B cell (primary cell): ENCODE results near the gene MRPL10. TPM values are rescaled to one million over a fixed set of nuclear protein-coding genes. Genes with fewer than 3 reads are reported as not detected.

Source experiments
- ATAC-seq: fragments of 200-7000 bp; cut with Tn5 transposase; one replicate; pipeline ENCODE4 v1.10.0; 2021; ENCODE audit warnings: low read depth, mild to moderate bottlenecking, moderate number of reproducible peaks, moderate library complexity
- CTCF ChIA-PET: fragments of 350-600 bp; sonication (Branson Sonifier 250); formaldehyde crosslinking; loops from one replicate; lab custom pipeline; 2021; ENCODE audit warnings: antibody characterized with exemption, inconsistent platforms; lab: Charles Lee
- POLR2A ChIA-PET: fragments of 350-600 bp; sonication (Branson Sonifier 250); formaldehyde crosslinking; loops from one replicate; lab custom pipeline; 2021; ENCODE audit warnings: antibody characterized with exemption; lab: Charles Lee
- DNase-seq: peaks from one replicate; pipeline ENCODE4 v3.0.0; 2013
- H2AFZ ChIP-seq: 2 replicates; pipeline ENCODE4 v1.6.1; 2012; ENCODE audit warnings: mild to moderate bottlenecking, low read depth, low read length; ENCODE audit not compliant: insufficient read depth, poor library complexity, severe bottlenecking
- H3K27ac ChIP-seq, 2 donors: 1 replicate in 1 of 2; 2 replicates in 1 of 2; pipeline ENCODE4 v1.5.1; 2012 to 2013; ENCODE audit warnings: low read length in 2 of 2, mild to moderate bottlenecking in 2 of 2, moderate library complexity in 1 of 2
- H3K27me3 ChIP-seq, 4 experiments: fragments of 200-600 bp in 1 of 4; sonication (generic) in 1 of 4; replicated peaks in 1 of 4; 1 replicate in 2 of 4; 2 replicates in 2 of 4; pipeline versions ENCODE4 v1.6.1 to v1.7.0; 2013 to 2016; ENCODE audit warnings: low read length in 3 of 4, mild to moderate bottlenecking in 2 of 4, mixed read lengths in 1 of 4, moderate library complexity in 1 of 4; ENCODE audit not compliant: insufficient read depth in 4 of 4, control insufficient read depth in 3 of 4; ENCODE audit errors: control extremely low read depth in 1 of 4
- H3K36me3 ChIP-seq, 2 experiments: replicated peaks in 1 of 2; 1 replicate in 1 of 2; 2 replicates in 1 of 2; pipeline versions ENCODE4 v1.6.1 to v1.7.1; 2013; ENCODE audit warnings: low read length in 1 of 2; ENCODE audit not compliant: insufficient read depth in 2 of 2, control insufficient read depth in 1 of 2; ENCODE audit errors: control extremely low read depth in 1 of 2, extremely low read depth in 1 of 2
- H3K4me1 ChIP-seq, 2 donors: fragments of 200-600 bp in 1 of 2; sonication (generic) in 1 of 2; 1 replicate in 1 of 2; 2 replicates in 1 of 2; pipeline versions ENCODE4 v1.5.1 to v1.6.1; 2013 to 2017; ENCODE audit warnings: low read length in 2 of 2; ENCODE audit not compliant: control insufficient read depth in 2 of 2, insufficient read depth in 2 of 2
- H3K4me2 ChIP-seq: replicated peaks from 2 replicates; pipeline ENCODE3; 2012; ENCODE audit warnings: mild to moderate bottlenecking, low read depth, low read length; ENCODE audit not compliant: poor library complexity, severe bottlenecking
- H3K4me3 ChIP-seq, 5 experiments: fragments of 200-600 bp in 1 of 5; sonication (generic) in 1 of 5; 1 replicate in 3 of 5; 2 replicates in 2 of 5; pipeline versions ENCODE4 v1.5.1 to v1.7.0; 2011 to 2016; ENCODE audit warnings: low read length in 4 of 5, mild to moderate bottlenecking in 4 of 5, low read depth in 2 of 5, control low read depth in 1 of 5, moderate library complexity in 1 of 5; ENCODE audit not compliant: insufficient read depth in 1 of 5; ENCODE audit errors: control extremely low read depth in 1 of 5, extremely low read depth in 1 of 5
- H3K79me2 ChIP-seq: fragments of 200-600 bp; sonication (generic); one replicate; pipeline ENCODE4 v1.6.0; 2016; ENCODE audit warnings: low read length; ENCODE audit not compliant: control insufficient read depth, insufficient read depth
- H3K9ac ChIP-seq: fragments of 200-600 bp; sonication (generic); 2 replicates; pipeline ENCODE4 v1.6.1; 2017; ENCODE audit warnings: mild to moderate bottlenecking, low read length, moderate library complexity
- H3K9me3 ChIP-seq, 3 donors: one replicate each; pipeline versions ENCODE4 v1.6.1 to v1.7.1; 2013; ENCODE audit warnings: low read length in 2 of 3; ENCODE audit not compliant: control insufficient read depth in 2 of 3, insufficient read depth in 1 of 3; ENCODE audit errors: control extremely low read depth in 1 of 3
- H4K20me1 ChIP-seq: 2 replicates; pipeline ENCODE4 v1.6.0; 2012; ENCODE audit warnings: mild to moderate bottlenecking, low read length; ENCODE audit not compliant: insufficient read depth, control insufficient read depth, poor library complexity, severe bottlenecking
- H3K27ac Mint-ChIP-seq: one replicate; pipeline ENCODE4 v1.8.0; 2021; ENCODE audit warnings: mixed read lengths
- H3K27me3 Mint-ChIP-seq: one replicate; pipeline ENCODE4 v1.8.0; 2021; ENCODE audit warnings: mixed read lengths
- H3K4me1 Mint-ChIP-seq: one replicate; pipeline ENCODE4 v1.8.0; 2021; ENCODE audit warnings: mixed read lengths
- H3K4me3 Mint-ChIP-seq: one replicate; pipeline ENCODE4 v1.8.0; 2021; ENCODE audit warnings: mixed read lengths
- H3K9me3 Mint-ChIP-seq: one replicate; pipeline ENCODE4 v1.8.0; 2022; ENCODE audit warnings: mixed read lengths; ENCODE audit not compliant: insufficient read depth
- CTCF ChIP-seq: fragments of 200-600 bp; IDR thresholded peaks from one replicate; pipeline ENCODE4 v1.8.0; 2022; ENCODE audit warnings: antibody characterized with exemption, mild to moderate bottlenecking
- EZH2 ChIP-seq: IDR thresholded peaks from 2 replicates; pipeline ENCODE4 v1.6.1; 2012; ENCODE audit warnings: borderline replicate concordance, low read depth, mild to moderate bottlenecking, moderate library complexity, low read length; ENCODE audit not compliant: insufficient read depth, poor library complexity, severe bottlenecking
- WGBS: methylation state at CpG from one replicate; pipeline ENCODE4 v1.1.5; 2013; ENCODE audit warnings: missing lambda C conversion rate; ENCODE audit not compliant: insufficient coverage; 5-methylcytosine and 5-hydroxymethylcytosine counted together
- intact Hi-C: fragments of 100-400 bp; cut with micrococcal nuclease; formaldehyde crosslinking; loops from one replicate; pipeline ENCODE4 v1.10.0; 2022
- polyA plus RNA-seq: library from polyadenylated mRNA; depleted of rRNA; stranded (reverse); fragments of >200 nt; gene quantifications from 2 replicates; pipeline ENCODE4 v1.2.3, GENCODE V29; 2012
- total RNA-seq, 2 donors: library from RNA; stranded (reverse); fragments of 120-200 nt in 1 of 2; gene quantifications; 1 replicate in 1 of 2; 2 replicates in 1 of 2; pipeline versions ENCODE4 v1.2.3 to v1.2.4, GENCODE V29; 2013 to 2022

The MRPL10 gene
- total and polyA plus RNA-seq, 2 donors (not counting 1 experiment from before 2014, with no cell fraction given), result 34.8 to 39.4 TPM

GRCh38 chr17:47821424-47822391, 9.6 kb downstream of the MRPL10 start, which contains the start of gene OSBPL7:
OSBPL7 (minus strand) TSS chr17:47821794; CDS start chr17:47820278, 1,516 bp downstream.
- H3K4me1 Mint-ChIP-seq, result peaks cover 27% of the 10 kb centered on the region
- Histone ChIP-seq H3K79me2 (peaks cover 11% of the 10 kb centered on the region), H3K4me3 (peak within 1 kb of the TSS; percentile 36 to 92 (median 83)), H3K9ac (peak within 1 kb of the TSS; percentile 86), H3K27me3 (no peaks in the 10 kb centered on the region), H3K4me1 (peaks cover 16 to 23% of the 10 kb centered on the region in 2 donors), H3K36me3 (peaks cover 1 to 52% of the 10 kb centered on the region in 2 experiments), H3K27ac (peak within 1 kb of the TSS; percentile 51 to 72), H3K4me2 (peak within 1 kb of the TSS; percentile 92), H4K20me1 (no peaks in the 10 kb centered on the region), H3K9me3 (no peaks in the 10 kb centered on the region), H2AFZ (peak within 1 kb of the TSS; percentile 76)
- TF ChIP-seq EZH2 (no peak), CTCF (no peak)
- DNase-seq, result peak; percentile 80
- no peaks in the 10 kb centered on the region for H3K27me3 Mint-ChIP-seq
- ATAC-seq, result peak; percentile 98
- intact Hi-C loops, result loop anchor here (1.0 kb wide), 1 partner anchor 10 kb away; the partner anchor contains the start of genes LRRC46 and MRPL10
- ChIA-PET CTCF (interaction anchor here (0.6 to 1.4 kb wide), 9 partner anchors 9 to 287 kb away, joined by 3 to 7 read pairs (median 3); partner anchors contain the start of genes CDK5RAP3, LRRC46, MRPL10 and SCRN2), POLR2A (interaction anchor here (0.9 to 2.3 kb wide), 2 partner anchors 10 to 74 kb away, joined by 3 to 13 read pairs; partner anchors contain the start of genes LRRC46 and MRPL10)
- peak within 1 kb of the TSS; percentile 97 for H3K4me3 Mint-ChIP-seq
- H3K27ac Mint-ChIP-seq, result peak within 1 kb of the TSS; percentile 87
- 0% methylated on average over 10 of the region's 21 CpGs for WGBS
- no peaks in the 10 kb centered on the region for H3K9me3 Mint-ChIP-seq
